Bronchial epithelial cell (primary cell): Measurements from ENCODE around the gene TNFRSF21. TPM values are rescaled to one million over a fixed set of nuclear protein-coding genes. Genes with fewer than 3 reads are reported as not detected.

Experiments
- DNase-seq: peaks from one replicate; pipeline ENCODE4 v3.0.0-alpha.2; 2010; ENCODE audit warnings: low read depth
- FAIRE-seq: peaks from 2 replicates; lab custom pipeline; 2011; peaks lifted over from hg19 to GRCh38; lab: Jason Lieb, UNC
- H3K27me3 ChIP-seq: 2 replicates; pipeline ENCODE4 v1.5.1; 2011; ENCODE audit warnings: low read length; ENCODE audit not compliant: control insufficient read depth, insufficient read depth
- H3K36me3 ChIP-seq: 2 replicates; pipeline ENCODE4 v1.5.1; 2011; ENCODE audit warnings: low read length; ENCODE audit not compliant: control insufficient read depth, insufficient read depth
- H3K4me3 ChIP-seq: 2 replicates; pipeline ENCODE4 v1.5.1; 2011; ENCODE audit warnings: mild to moderate bottlenecking, low read depth, low read length, control low read depth
- total RNA-seq: library from RNA; depleted of rRNA; stranded (reverse); fragments of >200 nt; gene quantifications from 2 replicates; pipeline ENCODE4 v1.2.1, GENCODE V29; 2014
- TF ChIP-seq, protein P1 (sequence below): IDR thresholded peaks from 2 replicates; pipeline ENCODE4 v1.5.1; 2011; ENCODE audit warnings: mild to moderate bottlenecking, moderate library complexity, low read length, control low read depth, inconsistent platforms; ENCODE audit not compliant: insufficient read depth, severe bottlenecking

TNFRSF21 gene
- total RNA-seq, 1 donor from 2014 or later: 42.4 TPM

GRCh38 chr6:47196113-47196512 is 113.6 kb downstream of the TNFRSF21 start:
- Histone ChIP-seq H3K4me3 (no peak overlapping the region), H3K36me3 (no peaks in the 10 kb centered on the region), H3K27me3 (no peaks in the 10 kb centered on the region)
- TF ChIP-seq, protein P1, sequence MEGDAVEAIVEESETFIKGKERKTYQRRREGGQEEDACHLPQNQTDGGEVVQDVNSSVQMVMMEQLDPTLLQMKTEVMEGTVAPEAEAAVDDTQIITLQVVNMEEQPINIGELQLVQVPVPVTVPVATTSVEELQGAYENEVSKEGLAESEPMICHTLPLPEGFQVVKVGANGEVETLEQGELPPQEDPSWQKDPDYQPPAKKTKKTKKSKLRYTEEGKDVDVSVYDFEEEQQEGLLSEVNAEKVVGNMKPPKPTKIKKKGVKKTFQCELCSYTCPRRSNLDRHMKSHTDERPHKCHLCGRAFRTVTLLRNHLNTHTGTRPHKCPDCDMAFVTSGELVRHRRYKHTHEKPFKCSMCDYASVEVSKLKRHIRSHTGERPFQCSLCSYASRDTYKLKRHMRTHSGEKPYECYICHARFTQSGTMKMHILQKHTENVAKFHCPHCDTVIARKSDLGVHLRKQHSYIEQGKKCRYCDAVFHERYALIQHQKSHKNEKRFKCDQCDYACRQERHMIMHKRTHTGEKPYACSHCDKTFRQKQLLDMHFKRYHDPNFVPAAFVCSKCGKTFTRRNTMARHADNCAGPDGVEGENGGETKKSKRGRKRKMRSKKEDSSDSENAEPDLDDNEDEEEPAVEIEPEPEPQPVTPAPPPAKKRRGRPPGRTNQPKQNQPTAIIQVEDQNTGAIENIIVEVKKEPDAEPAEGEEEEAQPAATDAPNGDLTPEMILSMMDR: no peak
- DNase-seq (peak; percentile 46), FAIRE-seq (no peak)

DNA sequence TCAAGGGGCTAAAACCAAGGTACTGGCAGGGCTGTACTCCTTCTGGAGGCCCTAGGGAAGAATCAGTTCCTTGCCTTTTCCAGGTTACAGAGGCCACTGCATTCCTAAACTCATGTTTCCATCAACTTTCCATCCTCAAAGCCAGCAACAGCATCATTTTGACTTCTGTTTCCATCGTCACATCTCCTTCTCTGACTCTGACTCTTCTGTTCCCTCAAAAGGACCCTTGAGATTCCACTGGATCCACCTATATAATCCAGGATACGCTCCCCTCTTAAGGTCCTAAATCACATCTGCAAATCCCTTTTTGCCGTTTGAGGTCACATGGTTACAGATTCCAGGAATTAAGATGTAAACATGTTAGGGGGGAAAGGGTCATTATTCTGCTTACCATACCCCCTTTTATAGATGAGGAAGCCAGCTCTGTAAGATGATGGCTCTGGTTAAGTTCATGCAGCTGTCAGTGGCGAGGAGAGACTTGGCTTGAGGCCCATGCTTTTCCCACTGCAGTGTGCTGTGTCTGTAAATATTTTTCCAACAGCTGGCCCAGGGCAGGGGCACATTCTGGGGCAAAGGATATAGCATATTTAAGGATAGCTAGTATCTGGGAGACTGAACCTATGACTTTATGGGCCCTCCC is 114.6 kb downstream of the TNFRSF21 start:
- DNase-seq (no peak), FAIRE-seq (no peak)
- Histone ChIP-seq H3K27me3 (no peaks in the 10 kb centered on the region), H3K4me3 (no peak overlapping the region), H3K36me3 (no peaks in the 10 kb centered on the region)
- TF ChIP-seq, protein P1: no peak

DNA sequence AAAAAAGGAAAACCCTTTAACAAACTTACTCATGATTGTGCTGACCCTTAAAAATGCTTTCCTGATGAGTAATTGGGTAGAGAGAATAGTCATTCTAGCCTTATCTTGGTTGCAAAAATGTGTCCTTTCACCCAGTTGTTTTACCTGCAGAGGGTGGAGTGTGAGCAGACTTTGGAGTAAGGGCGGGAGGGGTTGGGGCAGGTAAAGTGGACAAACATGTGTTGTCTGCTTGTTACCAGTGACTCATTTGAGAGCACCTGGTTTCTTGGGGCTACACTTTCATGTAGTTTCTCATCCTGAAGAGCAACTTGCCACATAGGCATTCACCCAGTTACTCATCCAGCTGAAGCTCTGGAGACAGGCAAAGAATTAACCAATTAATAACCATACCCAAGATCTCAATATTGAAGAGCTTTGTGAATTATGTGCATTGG is 121.1 kb downstream of the TNFRSF21 start:
- Histone ChIP-seq H3K27me3 (no peaks in the 10 kb centered on the region), H3K4me3 (no peak overlapping the region), H3K36me3 (no peaks in the 10 kb centered on the region)
- TF ChIP-seq, protein P1: no peak
- FAIRE-seq: peak; percentile 79
- peak; percentile 100 for DNase-seq

GRCh38 chr6:47187893-47188587 is 121.7 kb downstream of the TNFRSF21 start:
- DNase-seq (no peak), FAIRE-seq (no peak)
- Histone ChIP-seq H3K4me3 (no peak overlapping the region), H3K27me3 (no peaks in the 10 kb centered on the region), H3K36me3 (no peaks in the 10 kb centered on the region)
- TF ChIP-seq, protein P1: no peak

DNA sequence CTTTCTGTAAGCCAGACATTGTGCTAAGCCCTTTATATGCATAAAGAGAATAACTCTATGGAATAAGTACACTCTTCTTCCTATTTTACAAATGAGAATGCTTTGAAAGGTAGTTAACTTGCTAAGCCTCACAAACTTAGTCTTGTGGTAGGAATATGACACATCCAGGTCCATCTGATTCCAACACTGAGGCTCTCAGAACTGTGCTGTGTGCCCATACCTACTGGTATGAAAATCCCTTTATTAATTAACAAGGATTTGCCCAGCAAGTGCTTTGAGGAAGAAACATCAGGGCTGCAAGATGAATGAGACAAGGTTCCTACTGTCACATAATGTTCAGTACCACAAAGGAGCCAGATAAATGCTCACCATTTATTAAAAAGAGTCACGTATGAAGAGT is 122.6 kb downstream of the TNFRSF21 start:
- peak; percentile 45 for DNase-seq
- Histone ChIP-seq H3K27me3 (no peaks in the 10 kb centered on the region), H3K36me3 (no peaks in the 10 kb centered on the region), H3K4me3 (no peak overlapping the region)
- FAIRE-seq: no peak
- TF ChIP-seq, protein P1: no peak
